ENCODE results near the gene ARHGAP10. TPM values are rescaled to one million over a fixed set of nuclear protein-coding genes. Genes with fewer than 3 reads are reported as not detected.

The ARHGAP10 gene
- total RNA-seq, 4 donors from 2014 or later, result 186 to 296 (median 192) TPM

GRCh38 chr4:147768113-147768512 is 36.2 kb downstream of the ARHGAP10 start:
- TF ChIP-seq CTCF (IDR thresholded peaks at IDR 0.05) (no peak), POLR2AphosphoS5 (IDR thresholded peaks at IDR 0.05) (peak in 1 of 2 donors; percentile 12), POLR2A (IDR thresholded peaks at IDR 0.05; ENCODE audit: low read depth) (no peak), EP300 (IDR thresholded peaks at IDR 0.05) (no peak)
- WGBS, result 50% methylated on average over 4 of the region's 4 CpGs
- Histone ChIP-seq H3K27ac (replicated peaks in 1 of 4) (no peak overlapping the region), H3K36me3 (no peaks in the 10 kb centered on the region), H3K27me3 (no peaks in the 10 kb centered on the region), H3K4me3 (no peak overlapping the region), H3K4me1 (peaks cover 32 to 90% (median 89%) of the 10 kb centered on the region in 4 donors), H3K9me3 (no peaks in the 10 kb centered on the region)
- DNase-seq (ENCODE audit: extremely low spot score), result no peak
- intact Hi-C loops (cut with DNase I), result no loop called here

- H3K27ac ChIP-seq (replicated peaks in 1 of 4), result no peak overlapping the region
- 78% methylated on average over 4 of the region's 4 CpGs for WGBS
- H3K36me3 ChIP-seq, result no peaks in the 10 kb centered on the region
- intact Hi-C loops (cut with DNase I), result no loop called here
- no peaks in the 10 kb centered on the region for H3K27me3 ChIP-seq
- no peak for DNase-seq (ENCODE audit: extremely low spot score)
- TF ChIP-seq EP300 (IDR thresholded peaks at IDR 0.05) (no peak), POLR2A (IDR thresholded peaks at IDR 0.05; ENCODE audit: low read depth) (no peak), POLR2AphosphoS5 (IDR thresholded peaks at IDR 0.05) (no peak), CTCF (IDR thresholded peaks at IDR 0.05) (no peak)
- no peak overlapping the region for H3K4me3 ChIP-seq
- H3K9me3 ChIP-seq, result no peaks in the 10 kb centered on the region
- peaks cover 45 to 91% (median 90%) of the 10 kb centered on the region in 4 donors for H3K4me1 ChIP-seq
Measured at GRCh38 chr4:147769386-147769785, 37.5 kb downstream of the ARHGAP10 start.

GRCh38 chr4:147770831-147771230 is 38.9 kb downstream of the ARHGAP10 start:
- Histone ChIP-seq H3K36me3 (no peaks in the 10 kb centered on the region), H3K27ac (replicated peaks in 1 of 4) (no peak overlapping the region), H3K4me1 (peaks cover 48 to 93% (median 91%) of the 10 kb centered on the region in 4 donors), H3K27me3 (no peaks in the 10 kb centered on the region), H3K4me3 (no peak overlapping the region), H3K9me3 (no peaks in the 10 kb centered on the region)
- DNase-seq (ENCODE audit: extremely low spot score), result no peak
- WGBS, result 93% methylated on average over 2 of the region's 2 CpGs
- TF ChIP-seq POLR2AphosphoS5 (IDR thresholded peaks at IDR 0.05) (no peak), POLR2A (IDR thresholded peaks at IDR 0.05; ENCODE audit: low read depth) (no peak), EP300 (IDR thresholded peaks at IDR 0.05) (no peak), CTCF (IDR thresholded peaks at IDR 0.05) (no peak)
- intact Hi-C loops (cut with DNase I), result no loop called here

- WGBS, result 73% methylated on average over 8 of the region's 8 CpGs
- H3K36me3 ChIP-seq, result no peaks in the 10 kb centered on the region
- H3K9me3 ChIP-seq, result no peaks in the 10 kb centered on the region
- H3K27me3 ChIP-seq, result no peaks in the 10 kb centered on the region
- H3K4me3 ChIP-seq, result peak overlapping the region in 1 of 4 donors; percentile 12
- TF ChIP-seq EP300 (IDR thresholded peaks at IDR 0.05) (no peak), CTCF (IDR thresholded peaks at IDR 0.05) (no peak), POLR2AphosphoS5 (IDR thresholded peaks at IDR 0.05) (no peak), POLR2A (IDR thresholded peaks at IDR 0.05; ENCODE audit: low read depth) (no peak)
- peaks cover 58 to 99% (median 97%) of the 10 kb centered on the region in 4 donors for H3K4me1 ChIP-seq
- peak overlapping the region; percentile 50 to 63 (median 62) for H3K27ac ChIP-seq (replicated peaks in 1 of 4)
- intact Hi-C loops (cut with DNase I), result no loop called here
- no peak for DNase-seq (ENCODE audit: extremely low spot score)
Measured at GRCh38 chr4:147772056-147772455, 40.2 kb downstream of the ARHGAP10 start.

GRCh38 chr4:147772459-147772969 is 40.6 kb downstream of the ARHGAP10 start:
- Histone ChIP-seq H3K36me3 (no peaks in the 10 kb centered on the region), H3K27me3 (no peaks in the 10 kb centered on the region), H3K9me3 (no peaks in the 10 kb centered on the region), H3K4me1 (peaks cover 61 to 99% (median 97%) of the 10 kb centered on the region in 4 donors), H3K4me3 (peak overlapping the region in 1 of 4 donors; percentile 12), H3K27ac (replicated peaks in 1 of 4) (peak overlapping the region; percentile 50 to 63 (median 62))
- whole genome bisulfite sequencing, result 33% methylated on average over 5 of the region's 5 CpGs
- intact Hi-C loops (cut with DNase I), result no loop called here
- no peak for TF ChIP-seq EP300 (IDR thresholded peaks at IDR 0.05)
- TF ChIP-seq POLR2A (IDR thresholded peaks at IDR 0.05; ENCODE audit: low read depth), result no peak
- no peak for TF ChIP-seq POLR2AphosphoS5 (IDR thresholded peaks at IDR 0.05)
- no peak for DNase-seq (ENCODE audit: extremely low spot score)

Data from esophagus muscularis mucosa (tissue), 4 donors.